GM21423 (cell line): ENCODE results near the gene SLC27A1.

ENCODE experiments used
- ATAC-seq: cut with Tn5 transposase; IDR thresholded peaks from one replicate; pipeline ENCODE4 v1.9.1; 2021; ENCODE audit warnings: mild to moderate bottlenecking, moderate library complexity; ENCODE audit not compliant: unreplicated experiment

SLC27A1 gene

GRCh38 chr19:17470068-17470841, at the start of gene SLC27A1:
Gene SLC27A1 (plus strand): TSS chr19:17470524. CDS start chr19:17470541, 17 bp downstream.
- ATAC-seq, result peak; percentile 66

DNA sequence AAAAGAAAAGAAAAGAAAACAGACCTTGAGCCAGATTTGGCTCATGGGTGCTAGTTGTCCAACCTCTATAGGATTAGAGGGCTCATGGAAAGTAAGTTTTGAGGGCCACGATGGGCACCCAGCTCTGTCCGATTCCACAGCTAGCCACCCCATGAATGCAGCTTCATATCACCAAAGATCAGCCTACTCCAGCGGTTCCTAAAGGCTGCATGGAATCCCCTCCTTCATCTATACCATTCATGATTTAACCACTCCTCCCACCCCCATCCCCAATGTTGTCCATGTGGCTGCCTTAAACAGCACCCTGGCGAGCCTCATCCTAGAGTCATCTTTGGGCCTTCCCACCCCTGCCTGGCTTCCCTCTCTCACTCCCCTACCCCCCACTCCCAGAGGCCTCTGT, 48.4 kb upstream of the SLC27A1 start:
- ATAC-seq, result no peak

DNA sequence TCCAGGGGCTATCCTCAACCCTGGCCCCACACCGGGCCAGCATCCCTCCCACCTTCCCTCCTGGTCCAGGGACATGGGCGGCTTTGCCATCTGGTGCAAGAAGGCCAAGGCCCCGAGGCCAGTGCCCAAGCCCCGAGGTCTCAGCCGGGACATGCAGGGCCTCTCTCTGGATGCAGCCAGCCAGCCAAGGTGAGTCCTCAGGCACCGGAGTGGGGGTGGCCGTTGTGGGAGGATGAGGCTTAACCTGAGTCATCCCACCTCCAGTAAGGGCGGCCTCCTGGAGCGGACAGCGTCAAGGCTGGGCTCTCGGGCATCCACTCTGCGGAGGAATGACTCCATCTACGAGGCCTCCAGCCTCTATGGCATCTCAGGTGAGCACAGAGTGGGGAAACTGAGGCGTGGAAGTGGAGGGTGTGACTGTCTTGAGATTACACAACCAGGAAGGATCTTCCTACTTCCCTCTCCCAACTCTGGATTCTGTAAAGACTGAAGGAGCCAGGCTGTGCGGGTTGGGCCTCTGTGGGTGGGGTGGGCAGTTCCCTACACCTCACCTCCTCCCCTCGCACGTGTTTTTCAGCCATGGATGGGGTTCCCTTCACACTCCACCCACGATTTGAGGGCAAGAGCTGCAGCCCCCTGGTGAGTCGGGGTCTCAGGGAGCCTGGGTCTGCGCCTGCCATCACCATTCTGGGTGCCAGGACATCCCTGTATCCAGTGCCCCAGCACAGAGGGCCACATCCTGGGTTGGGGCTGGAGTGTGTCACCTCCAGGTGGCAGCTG, 46.7 kb upstream of the SLC27A1 start:
- no peak for ATAC-seq

DNA sequence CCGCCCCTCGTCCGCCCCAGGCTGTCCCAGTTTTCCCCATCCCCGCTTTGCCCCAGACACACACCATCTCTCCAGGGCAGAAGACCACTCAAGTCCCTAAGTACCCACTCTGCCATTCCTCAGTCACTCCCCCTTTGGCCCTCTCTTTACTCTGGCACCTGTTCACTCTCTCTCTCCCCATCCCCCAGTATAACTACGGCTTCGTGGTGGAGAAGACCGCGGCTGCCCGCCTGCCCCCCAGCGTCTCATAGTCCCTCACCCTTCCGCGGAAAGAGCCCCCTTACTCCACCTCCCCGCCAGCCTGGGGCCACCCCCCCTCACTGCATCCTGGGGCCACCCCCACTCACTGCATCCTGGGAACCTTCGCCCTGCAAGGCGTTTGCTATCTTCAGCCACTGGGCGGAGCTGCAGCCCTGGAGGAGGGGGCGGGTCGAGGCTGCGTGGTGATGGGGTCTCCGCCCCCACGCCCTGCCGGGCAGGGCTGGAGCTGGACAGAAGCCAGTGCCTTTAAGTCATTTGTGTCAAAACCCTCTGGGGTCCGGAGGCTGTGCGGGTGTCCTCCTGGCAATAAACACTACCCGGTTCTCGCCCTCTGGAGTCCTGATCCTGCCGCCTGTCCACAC, 45.5 kb upstream of the SLC27A1 start:
- ATAC-seq, result no peak

DNA sequence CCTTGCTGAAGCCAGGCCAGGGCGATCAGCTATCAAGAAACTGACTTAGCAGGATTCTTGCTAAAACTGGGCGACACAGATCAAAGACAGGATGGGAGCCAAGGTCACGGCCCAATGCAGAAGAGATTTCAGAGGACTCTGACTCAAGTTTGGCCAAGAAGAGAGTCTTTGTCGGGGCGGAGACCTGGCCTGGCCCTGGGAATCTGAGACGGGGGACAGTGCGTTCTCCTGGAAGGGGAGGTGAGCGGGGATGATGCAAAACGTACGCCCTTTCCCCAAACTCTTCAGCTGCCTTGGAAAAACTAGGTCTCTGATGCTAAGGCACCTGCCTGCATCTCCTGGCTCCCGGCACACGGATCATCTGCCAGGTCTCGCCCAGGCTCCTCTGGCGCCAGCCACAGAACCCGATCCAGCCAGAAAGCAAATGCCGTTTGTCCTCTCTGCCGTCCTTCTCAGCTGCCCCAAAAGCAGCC, 40.6 kb upstream of the SLC27A1 start:
- ATAC-seq, result no peak

DNA sequence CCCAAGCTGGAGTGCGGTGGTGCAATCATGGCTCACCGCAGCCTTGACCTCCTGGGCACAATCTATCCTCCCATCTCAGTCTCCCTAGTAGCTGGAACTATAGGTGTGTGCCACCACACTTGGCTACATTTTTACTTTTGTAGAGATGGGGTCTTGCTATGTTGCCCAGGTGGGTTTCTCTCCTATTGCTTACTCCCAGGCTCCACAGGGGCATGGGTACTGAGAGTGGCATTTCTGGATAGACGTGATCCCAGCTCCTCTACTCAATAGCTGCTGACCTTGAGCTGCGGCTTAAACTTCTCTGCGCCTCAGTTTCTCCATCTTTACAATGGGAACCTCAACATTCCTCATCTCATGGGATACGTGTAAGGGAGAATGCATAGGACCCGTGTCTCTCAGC, 38.9 kb upstream of the SLC27A1 start:
- no peak for ATAC-seq

- no peak for ATAC-seq
Measured at GRCh38 chr19:17435218-17435617, 35.1 kb upstream of the SLC27A1 start.

DNA sequence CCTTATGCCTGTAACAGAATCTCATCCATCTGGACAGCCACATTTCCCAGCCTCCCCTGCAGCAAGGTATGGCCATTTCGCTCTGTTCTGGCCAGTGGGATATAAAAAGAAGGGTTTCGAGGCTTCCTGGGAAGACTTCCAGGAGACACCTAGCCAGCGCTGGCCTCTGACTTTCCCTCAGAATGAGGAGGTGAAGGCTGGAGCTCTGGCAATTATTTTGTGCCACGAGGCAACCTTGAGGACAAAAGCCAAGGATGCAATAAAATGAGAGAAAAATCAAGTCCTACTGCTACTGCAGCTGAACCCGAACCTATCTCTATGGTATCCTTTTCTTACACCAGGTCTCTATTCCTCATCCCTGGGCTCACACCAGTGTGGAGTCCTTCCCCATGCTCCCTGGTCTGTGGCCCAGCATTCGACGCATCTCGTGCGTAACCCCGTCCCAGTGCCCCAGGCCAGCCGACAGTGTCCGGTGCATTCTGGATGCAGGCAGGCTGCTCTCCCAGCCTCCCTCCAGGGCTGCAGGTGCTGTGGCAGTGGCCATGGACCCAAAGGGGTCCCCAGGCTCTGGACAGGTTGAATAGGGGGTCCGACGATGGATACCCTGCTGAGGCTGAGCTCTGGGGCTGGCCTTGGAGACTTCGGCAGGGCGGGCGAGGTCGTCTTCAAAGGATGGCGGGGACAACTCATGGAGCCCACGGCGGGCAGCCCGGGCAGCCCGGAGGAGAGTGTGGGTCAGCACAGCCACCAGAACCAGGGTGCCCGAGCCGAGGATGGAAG, 34.0 kb upstream of the SLC27A1 start:
- ATAC-seq, result no peak

DNA sequence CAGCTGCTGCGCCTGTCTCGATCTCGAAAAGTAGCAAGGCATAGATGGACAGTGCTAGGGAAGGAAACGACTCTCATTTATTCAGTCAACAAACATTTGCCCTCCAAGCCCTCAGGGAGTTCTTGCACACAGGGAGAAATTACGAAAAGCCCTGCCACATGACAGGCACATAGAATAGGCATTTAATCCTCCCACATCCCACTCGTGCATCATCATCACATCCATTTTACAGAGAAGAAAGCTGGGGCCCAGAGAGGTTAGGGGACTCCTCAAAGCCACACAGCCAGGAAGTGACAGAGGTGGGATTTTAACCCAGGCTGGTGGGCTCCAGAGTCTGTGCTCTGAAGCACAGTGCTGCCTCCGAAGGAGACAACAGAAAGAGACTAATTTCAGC, 33.5 kb upstream of the SLC27A1 start:
- no peak for ATAC-seq

DNA sequence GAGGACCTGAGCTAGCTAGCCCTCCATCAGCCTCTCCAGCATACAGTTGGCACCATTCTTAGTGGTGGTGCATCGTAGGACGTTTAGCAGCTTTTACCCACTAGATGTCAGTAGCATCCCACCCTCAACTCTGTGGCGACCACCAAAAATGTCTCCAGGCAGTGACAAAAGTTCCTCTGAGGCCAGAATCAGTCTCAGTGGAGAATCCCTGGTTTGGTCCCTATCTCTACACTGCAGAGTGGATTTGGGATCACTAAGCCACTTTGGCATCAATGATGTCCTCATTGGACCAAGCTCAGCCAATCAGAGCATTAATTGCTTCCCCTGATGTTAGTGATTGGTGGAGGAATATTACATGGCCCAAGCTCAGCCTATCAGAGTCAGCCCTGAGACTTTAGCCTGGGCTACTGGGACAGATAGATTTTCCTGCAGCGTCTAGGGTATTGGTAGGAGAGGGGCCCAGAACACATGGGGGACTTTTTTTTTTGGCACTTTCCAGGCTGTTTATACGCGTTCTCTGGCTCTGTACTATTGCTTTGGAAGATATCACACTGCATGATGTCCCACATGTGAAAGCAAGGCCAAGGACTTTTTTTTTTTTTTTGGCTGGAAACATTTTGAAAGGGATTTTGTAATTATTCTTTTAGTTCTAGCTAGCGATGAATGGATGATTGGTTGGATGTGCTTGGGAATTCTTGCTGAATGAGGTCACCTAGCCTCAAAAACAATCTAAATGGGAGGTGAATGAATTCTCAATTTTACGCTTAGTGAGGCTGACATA, 28.9 kb upstream of the SLC27A1 start:
- ATAC-seq, result no peak

- ATAC-seq, result no peak
Measured at GRCh38 chr19:17445526-17446165, 24.7 kb upstream of the SLC27A1 start.

DNA sequence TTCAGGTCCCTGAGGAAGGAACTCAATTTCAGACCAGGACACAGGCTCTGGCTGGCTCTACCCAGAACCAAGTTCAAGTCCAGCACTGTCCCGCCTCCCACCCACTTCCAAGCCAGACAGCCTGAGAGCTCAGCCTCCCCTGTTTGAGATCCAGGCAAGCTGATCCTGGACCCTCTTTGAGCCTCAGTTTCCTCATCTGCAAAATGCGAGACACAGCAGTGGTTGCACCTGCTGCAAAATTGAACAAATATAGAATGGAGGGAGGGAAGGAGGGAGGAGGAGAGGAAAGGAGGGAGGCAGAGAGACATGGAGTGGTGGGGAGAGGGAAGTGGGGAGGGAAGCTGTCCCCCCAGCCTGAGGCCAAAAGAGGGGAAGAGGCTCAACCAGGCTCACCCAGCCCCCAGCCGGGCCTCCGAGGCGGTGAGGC, 22.6 kb upstream of the SLC27A1 start:
- ATAC-seq, result no peak

GRCh38 chr19:17448131-17448967, 22.0 kb upstream of the SLC27A1 start, which contains the start of gene TMEM221:
Gene TMEM221 (minus strand): TSS chr19:17448668. CDS start chr19:17448462, 206 bp downstream.
- no peak for ATAC-seq

DNA sequence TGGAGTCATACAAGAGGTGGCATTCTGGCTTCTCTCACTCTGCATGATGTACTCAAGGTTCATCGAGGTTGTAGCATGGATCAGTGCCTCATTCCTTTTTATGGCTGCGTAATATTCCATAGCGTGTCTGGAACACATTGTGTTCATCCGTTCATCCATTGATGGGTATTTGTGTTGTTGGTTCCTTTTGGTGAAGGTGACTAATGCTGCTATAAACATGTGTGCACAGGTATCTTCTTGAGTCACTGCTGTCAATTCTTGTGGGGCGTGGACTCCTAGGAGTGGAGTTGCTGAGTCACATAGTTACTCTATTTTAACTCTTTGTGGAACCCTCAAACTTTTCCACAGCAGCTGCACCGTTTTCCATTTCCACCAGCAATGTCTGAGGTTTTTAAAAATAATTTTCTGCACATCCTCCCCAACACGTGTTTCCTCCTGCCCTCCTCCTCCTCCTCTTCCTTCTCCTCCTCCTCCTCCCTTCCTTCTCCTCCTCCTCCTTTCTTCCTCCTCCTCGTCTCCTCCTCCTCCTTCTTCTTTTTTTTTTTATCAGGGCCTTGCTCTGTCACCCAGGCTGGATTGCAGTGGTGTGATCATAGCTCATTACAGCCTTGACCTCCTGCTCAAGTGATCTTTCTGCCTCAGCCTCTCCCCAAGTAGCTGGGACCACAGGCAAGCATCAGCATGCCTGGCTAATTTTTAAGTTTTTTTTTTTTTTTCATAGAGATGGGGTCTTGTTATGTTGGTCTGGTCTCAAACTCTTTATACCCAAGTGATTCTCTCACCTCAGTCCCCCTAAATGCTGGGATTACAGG, 19.9 kb upstream of the SLC27A1 start:
- no peak for ATAC-seq

DNA sequence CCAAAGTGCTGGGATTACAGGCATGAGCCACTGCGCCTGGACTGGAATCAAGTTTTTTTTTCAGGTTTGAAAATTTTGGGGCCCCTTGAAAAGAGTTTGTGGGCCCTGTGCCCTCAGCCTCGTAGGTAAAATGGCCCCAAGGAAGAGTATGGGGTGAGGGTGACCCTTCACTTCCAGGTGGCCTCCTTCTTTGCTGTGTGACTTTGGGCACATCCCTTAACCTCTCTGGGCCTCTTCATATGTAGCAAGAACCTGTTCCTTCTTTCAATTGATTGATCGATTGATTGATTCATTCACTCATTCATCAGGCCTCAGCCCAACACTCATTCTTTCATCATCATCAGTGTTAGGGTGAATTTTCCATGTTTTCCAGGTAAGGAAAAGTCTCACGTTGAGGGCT, 18.5 kb upstream of the SLC27A1 start:
- ATAC-seq, result no peak

DNA sequence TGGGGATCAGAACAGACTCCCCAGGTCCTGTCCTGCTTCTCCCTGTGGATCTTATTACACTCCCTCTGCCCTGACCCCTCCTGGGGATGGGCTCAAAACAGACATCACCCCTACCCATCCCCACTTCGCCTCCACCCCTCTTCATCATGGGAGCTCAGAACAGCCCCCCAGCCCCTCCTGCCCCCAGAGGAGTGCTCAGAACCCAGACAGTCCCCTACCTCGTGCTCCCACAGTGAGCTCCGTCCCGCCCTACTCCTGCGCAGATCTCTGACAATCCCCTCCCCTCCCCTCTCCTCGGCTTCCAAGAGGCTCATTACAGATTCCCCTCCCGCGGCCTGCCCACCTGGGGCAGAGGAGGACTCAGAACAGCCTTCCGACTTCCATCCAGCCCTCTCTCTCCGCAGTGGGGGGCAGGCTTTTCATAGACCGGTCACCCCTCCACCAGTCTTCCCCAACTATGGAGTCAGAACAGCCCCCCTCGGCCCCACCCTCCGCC, 15.7 kb upstream of the SLC27A1 start:
- no peak for ATAC-seq

- no peak for ATAC-seq
Measured at GRCh38 chr19:17455308-17456123, 14.8 kb upstream of the SLC27A1 start.
